Upper lobe of left lung (tissue), 6 donors: ENCODE measurements around the gene GTPBP1. TPM values are rescaled to one million over a fixed set of nuclear protein-coding genes. Genes with fewer than 3 reads are reported as not detected.

Experiments used
- ATAC-seq, 2 donors: fragments of 200-7000 bp; cut with Tn5 transposase; one replicate each; pipeline ENCODE4 v1.9.1; 2022; ENCODE audit warnings: mild to moderate bottlenecking in 2 of 2, moderate library complexity in 2 of 2; ENCODE audit not compliant: low FRiP score in 2 of 2
- DNase-seq, 2 donors: peaks; one replicate each; pipeline ENCODE4 v3.0.0-alpha.2; 2019 to 2020
- H3K27ac ChIP-seq, 4 donors: fragments of 200-600 bp; sonication (generic); one replicate each; pipeline ENCODE4 v1.5.1; 2016 to 2019
- H3K27me3 ChIP-seq, 4 donors: fragments of 200-600 bp; sonication (generic); one replicate each; pipeline ENCODE4 v1.5.1; 2017 to 2019
- H3K36me3 ChIP-seq, 4 donors: fragments of 200-600 bp; sonication (generic); one replicate each; pipeline ENCODE4 v1.5.1; 2016 to 2019
- H3K4me1 ChIP-seq, 4 donors: fragments of 200-600 bp; sonication (generic); one replicate each; pipeline ENCODE4 v1.5.1; 2018 to 2019
- H3K4me3 ChIP-seq, 4 donors: fragments of 200-600 bp; sonication (generic); one replicate each; pipeline ENCODE4 v1.5.1; 2017 to 2019; ENCODE audit warnings: mild to moderate bottlenecking in 2 of 4, moderate library complexity in 1 of 4
- H3K9me3 ChIP-seq, 4 donors: fragments of 200-600 bp; sonication (generic); one replicate each; pipeline ENCODE4 v1.5.1; 2018 to 2019
- EP300 ChIP-seq, 4 donors: sonication (generic); formaldehyde crosslinking; IDR thresholded peaks; one replicate each; pipeline ENCODE4 v1.5.1; 2017; ENCODE audit warnings: antibody characterized with exemption in 4 of 4, control low read depth in 2 of 4
- POLR2A ChIP-seq, 4 donors: fragments of 450-650 bp; IDR thresholded peaks; one replicate each; pipeline ENCODE4 v1.5.1; 2016 to 2017; ENCODE audit warnings: antibody characterized with exemption in 4 of 4, mild to moderate bottlenecking in 2 of 4
- POLR2AphosphoS5 ChIP-seq, 2 donors: sonication (generic); formaldehyde crosslinking; IDR thresholded peaks; one replicate each; pipeline ENCODE4 v1.5.1; 2017; ENCODE audit warnings: antibody characterized with exemption in 2 of 2
- WGBS, 2 donors: methylation state at CpG; one replicate each; pipeline ENCODE4 v1.1.5; 2017 to 2018; 5-methylcytosine and 5-hydroxymethylcytosine counted together
- total RNA-seq, 6 donors: library from RNA; depleted of rRNA in 4 of 6; stranded (reverse); fragments of >200 nt in 4 of 6; gene quantifications; one replicate each; pipeline versions ENCODE4 v1.1.0 to v1.2.1, GENCODE V29; 2016 to 2021
- TF ChIP-seq, protein P1 (sequence below), 6 experiments: fragments of 450-650 bp in 4 of 6; fragments of 200-600 bp in 2 of 6; sonication (generic) in 2 of 6; IDR thresholded peaks; one replicate each; pipeline ENCODE4 v1.5.1; 2016 to 2019; ENCODE audit warnings: antibody characterized with exemption in 6 of 6
- donor health status: DM: no; HTN: no; CAD: no; lungs with moderate emphysema.
- donor health status: DM: no; HTN: yes; CAD: no; lungs with severe emphysema.

GTPBP1 gene
- total RNA-seq, 6 donors from 2014 or later = 57.9 to 176 (median 73.6) TPM

DNA sequence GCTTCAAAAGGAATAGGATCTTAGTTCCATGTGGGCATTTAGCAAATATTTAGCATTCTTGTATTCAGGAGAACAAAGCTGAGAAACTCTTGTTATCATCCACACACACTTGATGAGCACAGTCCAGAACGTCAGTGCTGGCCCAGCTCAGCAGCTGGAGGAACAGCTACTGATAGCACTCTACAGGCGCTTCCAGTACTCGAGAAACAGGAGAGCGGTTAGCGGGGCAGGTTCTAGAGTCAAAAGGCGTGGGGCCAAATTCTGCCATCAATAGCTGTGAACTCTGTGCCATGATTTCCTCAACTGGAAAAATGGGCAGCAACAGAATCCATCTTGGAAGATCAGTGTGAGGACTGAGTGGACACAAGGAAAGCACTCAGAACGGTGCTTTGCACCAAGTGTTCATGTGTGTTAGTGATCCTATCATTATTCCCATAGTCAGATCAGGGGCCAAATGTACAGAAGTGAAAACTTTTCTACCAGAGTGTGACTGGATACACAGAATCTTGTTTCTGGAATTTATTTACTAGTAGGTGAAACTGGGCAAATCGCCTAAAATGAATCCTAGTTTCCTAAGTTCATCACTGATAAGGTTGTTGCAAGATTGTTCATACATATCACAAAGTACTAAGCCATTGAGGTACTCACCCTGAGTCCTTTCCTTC is 8.2 kb upstream of the GTPBP1 start:
- Histone ChIP-seq H3K36me3 (peaks cover 0 to 22% (median 1%) of the 10 kb centered on the region in 4 donors), H3K9me3 (no peaks in the 10 kb centered on the region), H3K4me1 (peaks cover 57 to 71% (median 61%) of the 10 kb centered on the region in 4 donors), H3K27ac (peak overlapping the region; percentile 41 to 99 (median 98)), H3K27me3 (no peaks in the 10 kb centered on the region), H3K4me3 (peak overlapping the region in 1 of 4 donors; percentile 65)
- TF ChIP-seq POLR2AphosphoS5 (IDR thresholded peaks at IDR 0.05) = peak in 1 of 2 donors; percentile 6
- no peak for TF ChIP-seq EP300 (IDR thresholded peaks at IDR 0.05)
- TF ChIP-seq, protein P1, sequence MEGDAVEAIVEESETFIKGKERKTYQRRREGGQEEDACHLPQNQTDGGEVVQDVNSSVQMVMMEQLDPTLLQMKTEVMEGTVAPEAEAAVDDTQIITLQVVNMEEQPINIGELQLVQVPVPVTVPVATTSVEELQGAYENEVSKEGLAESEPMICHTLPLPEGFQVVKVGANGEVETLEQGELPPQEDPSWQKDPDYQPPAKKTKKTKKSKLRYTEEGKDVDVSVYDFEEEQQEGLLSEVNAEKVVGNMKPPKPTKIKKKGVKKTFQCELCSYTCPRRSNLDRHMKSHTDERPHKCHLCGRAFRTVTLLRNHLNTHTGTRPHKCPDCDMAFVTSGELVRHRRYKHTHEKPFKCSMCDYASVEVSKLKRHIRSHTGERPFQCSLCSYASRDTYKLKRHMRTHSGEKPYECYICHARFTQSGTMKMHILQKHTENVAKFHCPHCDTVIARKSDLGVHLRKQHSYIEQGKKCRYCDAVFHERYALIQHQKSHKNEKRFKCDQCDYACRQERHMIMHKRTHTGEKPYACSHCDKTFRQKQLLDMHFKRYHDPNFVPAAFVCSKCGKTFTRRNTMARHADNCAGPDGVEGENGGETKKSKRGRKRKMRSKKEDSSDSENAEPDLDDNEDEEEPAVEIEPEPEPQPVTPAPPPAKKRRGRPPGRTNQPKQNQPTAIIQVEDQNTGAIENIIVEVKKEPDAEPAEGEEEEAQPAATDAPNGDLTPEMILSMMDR (IDR thresholded peaks at IDR 0.05) = no peak
- no peak for TF ChIP-seq POLR2A (IDR thresholded peaks at IDR 0.05)
- 63 to 77% methylated on average over 8 of the region's 8 CpGs for WGBS, 2 donors
- no peak for ATAC-seq
- no peak for DNase-seq

DNA sequence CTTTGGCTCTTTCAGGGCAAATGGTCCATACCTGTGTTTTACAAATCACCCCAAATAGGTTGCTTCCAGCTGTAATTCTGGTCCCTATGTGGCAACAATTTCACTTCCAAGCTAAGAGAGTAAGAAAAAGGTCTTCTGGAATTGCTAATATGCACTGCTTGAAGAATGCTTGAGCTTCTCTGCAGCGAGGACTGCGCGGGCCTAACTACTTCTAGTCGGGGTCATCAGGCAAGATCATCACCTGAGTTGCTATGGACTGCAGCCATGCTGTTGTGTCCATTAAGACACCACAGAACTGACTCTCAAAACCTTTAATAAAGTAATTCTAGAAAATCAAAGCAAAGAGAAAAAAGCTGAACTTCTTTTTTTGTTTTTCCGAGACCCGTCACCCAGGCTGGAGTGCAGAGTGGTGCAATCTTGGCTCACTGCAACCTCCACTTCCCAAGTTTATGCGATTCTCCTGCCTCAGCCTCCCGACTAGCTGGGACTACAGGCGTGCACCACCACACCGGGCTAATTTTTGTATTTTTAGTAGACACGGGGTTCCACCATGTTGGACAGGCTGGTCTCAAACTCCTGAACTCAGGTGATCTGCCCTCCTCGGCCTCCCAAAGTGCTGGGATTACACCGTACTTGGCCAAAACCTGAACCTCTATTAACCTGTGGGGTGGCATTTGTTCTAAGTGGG is 7.2 kb upstream of the GTPBP1 start:
- no peaks in the 10 kb centered on the region for H3K9me3 ChIP-seq
- 76 to 82% methylated on average over 13 of the region's 13 CpGs for WGBS, 2 donors
- H3K4me1 ChIP-seq = peaks cover 55 to 67% (median 59%) of the 10 kb centered on the region in 4 donors
- ATAC-seq (no peak), DNase-seq (no peak)
- peaks cover 0 to 12% (median 1%) of the 10 kb centered on the region in 4 donors for H3K36me3 ChIP-seq
- peak overlapping the region; percentile 97 to 99 (median 98) for H3K27ac ChIP-seq
- H3K4me3 ChIP-seq = peak overlapping the region; percentile 51 to 65 (median 62)
- TF ChIP-seq POLR2AphosphoS5 (IDR thresholded peaks at IDR 0.05) = no peak
- no peak for TF ChIP-seq POLR2A (IDR thresholded peaks at IDR 0.05)
- TF ChIP-seq, protein P1 (IDR thresholded peaks at IDR 0.05) = no peak
- no peak for TF ChIP-seq EP300 (IDR thresholded peaks at IDR 0.05)
- H3K27me3 ChIP-seq = no peaks in the 10 kb centered on the region

DNA sequence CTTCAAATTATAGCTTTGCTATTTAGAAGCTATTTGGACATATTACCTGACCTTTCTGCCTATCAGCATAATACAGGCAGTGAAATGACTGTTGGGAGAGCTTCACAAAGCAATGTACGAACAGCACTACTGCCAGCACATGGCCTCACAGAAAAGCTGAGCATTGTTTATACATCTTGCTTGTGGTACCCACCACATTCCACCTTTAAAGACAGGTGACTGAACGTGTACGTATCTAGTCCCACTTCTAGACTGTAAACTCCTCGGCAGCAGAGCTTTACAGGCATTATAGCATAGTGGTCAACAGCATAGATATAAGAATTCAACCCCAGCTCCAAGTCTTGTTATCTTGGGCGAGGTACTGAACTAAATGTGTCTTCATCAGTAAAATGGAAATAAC is 6.6 kb upstream of the GTPBP1 start:
- 47 to 55% methylated on average over 5 of the region's 5 CpGs for WGBS, 2 donors
- H3K36me3 ChIP-seq = peaks cover 0 to 7% (median 1%) of the 10 kb centered on the region in 4 donors
- TF ChIP-seq, protein P1 (IDR thresholded peaks at IDR 0.05) = no peak
- no peak for TF ChIP-seq POLR2A (IDR thresholded peaks at IDR 0.05)
- no peak for TF ChIP-seq EP300 (IDR thresholded peaks at IDR 0.05)
- no peak for TF ChIP-seq POLR2AphosphoS5 (IDR thresholded peaks at IDR 0.05)
- H3K9me3 ChIP-seq = no peaks in the 10 kb centered on the region
- peak overlapping the region; percentile 97 to 99 (median 98) for H3K27ac ChIP-seq
- H3K4me1 ChIP-seq = peaks cover 54 to 61% (median 56%) of the 10 kb centered on the region in 4 donors
- no peak for DNase-seq
- ATAC-seq = no peak
- H3K4me3 ChIP-seq = peak overlapping the region; percentile 51 to 65 (median 62)
- H3K27me3 ChIP-seq = no peaks in the 10 kb centered on the region

DNA sequence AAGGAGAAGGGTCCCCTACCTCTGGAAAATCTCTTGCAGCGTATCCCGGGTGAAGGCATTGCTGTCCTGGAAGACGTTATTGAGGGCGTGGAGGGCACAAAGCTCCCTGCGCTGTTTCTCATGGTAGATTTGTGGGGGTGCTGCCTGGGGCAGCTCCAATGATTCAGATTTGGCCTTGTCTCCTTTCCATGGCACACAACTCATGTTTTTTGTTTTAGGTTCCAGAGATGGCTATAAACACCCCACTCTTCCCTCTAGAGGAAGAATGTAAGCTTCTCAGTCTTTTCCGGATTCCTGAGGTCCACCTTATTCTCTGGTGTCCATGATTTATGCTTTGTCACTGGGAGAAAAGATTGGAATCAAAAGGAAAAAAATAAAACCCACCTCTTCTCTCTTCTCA is 6.0 kb upstream of the GTPBP1 start:
- ATAC-seq (no peak), DNase-seq (no peak)
- Histone ChIP-seq H3K9me3 (no peaks in the 10 kb centered on the region), H3K36me3 (peaks cover 0 to 3% (median 0%) of the 10 kb centered on the region in 4 donors), H3K4me1 (peaks cover 53 to 60% (median 56%) of the 10 kb centered on the region in 4 donors), H3K27ac (peak overlapping the region; percentile 97 to 99 (median 98)), H3K4me3 (peak overlapping the region; percentile 51 to 65 (median 62)), H3K27me3 (no peaks in the 10 kb centered on the region)
- 26 to 28% methylated on average over 6 of the region's 6 CpGs for WGBS, 2 donors
- TF ChIP-seq EP300 (IDR thresholded peaks at IDR 0.05) = no peak
- TF ChIP-seq, protein P1 (IDR thresholded peaks at IDR 0.05) = no peak
- TF ChIP-seq POLR2AphosphoS5 (IDR thresholded peaks at IDR 0.05) = no peak
- no peak for TF ChIP-seq POLR2A (IDR thresholded peaks at IDR 0.05)
